Activated T-cell treated with anti-CD3 and anti-CD28 coated beads for 1 hour (primary cell): ENCODE measurements around the gene LRRC3C.
"Not testable (repeated sequence)": the region's sequence is repeated elsewhere in the genome, so short reads cannot be mapped to it uniquely, and the experiment has no call there.

Experiments
- DNase-seq: peaks from one replicate; pipeline ENCODE4 v3.0.0-alpha.2; 2020; ENCODE audit warnings: low read depth

LRRC3C gene

GRCh38 chr17:39924691-39925055, 2.9 kb upstream of the LRRC3C start:
- DNase-seq, result no peak

GRCh38 chr17:39925282-39926134, 2.0 kb upstream of the LRRC3C start:
- no peak for DNase-seq

GRCh38 chr17:39926135-39926587, 1.4 kb upstream of the LRRC3C start:
- no peak for DNase-seq

DNA sequence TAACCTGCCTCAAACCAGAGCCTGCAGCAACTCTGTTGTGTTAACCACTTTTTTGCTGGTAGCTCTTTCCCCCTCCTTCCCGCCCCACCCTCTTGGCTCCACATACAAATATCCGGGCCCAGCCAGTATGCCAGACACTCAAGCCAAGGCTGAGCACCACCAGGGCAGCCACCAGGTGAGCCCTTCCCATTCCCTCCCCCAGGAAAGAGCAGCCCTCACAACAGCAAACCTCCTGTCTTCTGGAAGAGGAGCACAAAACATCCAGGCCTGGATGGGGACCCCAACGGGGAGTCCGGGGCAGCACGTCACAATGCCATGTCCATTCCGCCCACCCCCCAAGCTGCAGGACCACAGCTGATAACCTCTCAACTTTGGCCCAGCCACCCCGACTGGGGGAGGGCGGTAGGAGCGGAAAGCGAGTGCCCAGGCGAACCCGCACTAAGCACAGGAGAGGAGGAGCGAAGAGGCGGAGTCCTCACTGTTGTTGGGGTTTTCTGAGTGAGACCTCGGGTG, 888 bp upstream of the LRRC3C start:
- DNase-seq, result peak; percentile 36

GRCh38 chr17:39927929-39928857, 661 bp downstream of the LRRC3C start:
- no peak for DNase-seq

DNA sequence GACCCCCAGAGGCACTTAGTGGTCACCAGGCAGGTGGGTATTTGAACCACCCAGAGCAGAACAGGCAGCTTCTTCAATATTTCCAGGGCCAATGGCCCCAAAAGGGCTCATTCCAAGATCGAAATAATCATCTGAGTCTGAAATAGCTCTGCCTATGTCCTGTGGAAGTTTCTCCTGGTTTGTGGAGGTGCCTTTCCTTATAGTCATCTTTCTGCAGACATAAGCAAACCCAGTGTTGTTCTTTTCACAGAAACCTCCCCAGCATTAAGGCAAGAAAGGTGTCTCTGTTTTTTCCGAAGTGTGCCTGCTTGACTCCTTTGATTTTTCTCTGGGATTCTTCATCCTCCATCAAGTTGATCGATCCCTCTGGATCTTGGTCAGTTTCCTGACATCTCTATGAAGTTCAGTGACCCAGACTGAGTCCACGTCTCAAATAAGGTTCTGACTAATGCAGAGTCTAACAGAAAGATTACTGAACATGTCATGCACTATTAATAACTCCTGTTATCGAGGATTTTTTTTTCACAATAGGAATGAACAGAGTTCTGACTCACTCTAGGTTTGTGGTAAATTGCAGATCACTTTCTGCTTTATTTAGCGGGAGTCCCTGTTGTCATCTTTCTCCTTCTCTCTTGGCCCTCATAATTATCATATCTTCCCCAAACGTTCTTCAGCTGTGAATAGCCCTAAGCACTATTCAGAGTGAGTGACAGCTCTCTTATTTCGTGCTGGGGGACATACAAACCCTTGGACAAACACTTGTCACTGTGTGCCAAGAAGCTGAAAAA, 1.5 kb downstream of the LRRC3C start:
- DNase-seq, result no peak

GRCh38 chr17:39929646-39930407, 2.3 kb downstream of the LRRC3C start:
- no peak for DNase-seq

- DNase-seq, result no peak
Observed at GRCh38 chr17:39933912-39934311, 6.4 kb downstream of the LRRC3C start.

- no peak for DNase-seq
Observed at GRCh38 chr17:39934324-39934723, 6.8 kb downstream of the LRRC3C start.

DNA sequence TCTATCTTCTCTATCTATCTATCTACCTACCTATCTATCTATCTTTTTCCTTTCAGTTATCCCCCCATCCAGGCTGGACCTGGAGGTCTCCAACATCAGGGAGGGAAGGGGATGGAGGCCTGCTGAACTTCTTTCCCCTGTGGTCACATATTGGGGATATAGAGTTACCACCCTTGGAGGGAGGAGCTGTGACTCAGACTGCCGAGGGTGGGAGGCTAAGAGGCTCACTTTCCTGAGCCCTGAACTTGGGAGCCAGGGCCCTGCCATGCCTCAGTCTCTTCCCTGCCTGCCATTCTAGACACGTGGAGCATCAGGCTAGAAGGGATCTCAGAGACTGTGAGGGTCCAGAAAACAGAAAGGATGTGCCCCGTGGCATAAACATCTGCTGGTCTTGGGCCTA, 8.4 kb downstream of the LRRC3C start:
- DNase-seq, result no peak

GRCh38 chr17:39937447-39937846, 9.9 kb downstream of the LRRC3C start:
- no peak for DNase-seq

DNA sequence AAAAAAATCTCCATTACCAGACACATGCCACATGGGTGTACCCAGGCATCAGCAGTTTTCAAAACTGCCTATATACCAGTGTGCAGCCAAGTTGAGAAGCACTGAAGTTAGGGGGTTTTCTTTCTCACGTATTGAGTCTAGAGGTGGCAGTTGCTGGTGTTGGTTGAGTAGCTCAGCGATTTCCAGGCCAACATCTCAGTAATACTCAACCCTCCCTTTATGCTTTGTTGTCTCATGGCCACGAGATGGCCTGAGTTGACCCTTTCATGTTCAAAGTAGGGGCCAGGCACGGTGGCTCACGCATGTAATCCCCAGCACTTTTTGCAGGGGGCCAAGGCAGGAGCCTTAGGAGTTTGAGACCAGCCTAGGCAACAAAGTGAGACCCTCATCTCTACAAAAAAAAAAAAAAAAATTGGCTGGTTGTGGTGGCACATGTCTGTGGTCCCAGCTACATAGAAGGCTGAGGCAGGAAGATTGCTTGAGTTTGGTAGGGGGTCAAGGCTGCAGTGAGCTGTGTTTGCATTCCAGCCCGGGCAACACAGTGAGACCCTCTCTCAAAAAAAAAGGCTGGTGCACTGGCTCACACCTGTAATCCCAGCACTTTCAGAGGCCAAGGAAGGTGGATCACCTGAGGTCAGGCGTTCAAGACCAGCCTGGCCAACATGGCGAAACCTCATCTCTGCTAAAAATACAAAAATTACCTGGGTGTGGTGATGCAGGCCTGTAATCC, 10.8 kb downstream of the LRRC3C start:
- DNase-seq, result no peak

DNA sequence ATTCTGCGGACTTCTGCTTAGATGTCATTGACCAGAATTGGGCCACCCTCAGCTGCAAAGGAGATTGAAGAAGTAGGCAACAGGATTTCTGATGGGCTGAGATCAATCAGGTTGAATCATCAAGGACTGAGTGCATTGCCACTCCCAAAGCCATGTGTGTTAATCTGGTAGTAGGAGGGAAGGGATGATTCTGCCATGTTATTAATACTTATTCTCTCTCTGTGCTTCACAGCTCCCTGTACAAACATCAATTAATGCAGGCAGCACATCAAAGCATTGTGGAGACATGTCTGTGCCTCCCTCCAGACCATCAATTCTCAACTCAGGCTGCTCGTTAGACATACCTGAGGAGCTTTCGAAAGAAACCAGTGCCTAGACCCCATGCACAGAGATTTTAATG, 11.6 kb downstream of the LRRC3C start:
- DNase-seq, result no peak

DNA sequence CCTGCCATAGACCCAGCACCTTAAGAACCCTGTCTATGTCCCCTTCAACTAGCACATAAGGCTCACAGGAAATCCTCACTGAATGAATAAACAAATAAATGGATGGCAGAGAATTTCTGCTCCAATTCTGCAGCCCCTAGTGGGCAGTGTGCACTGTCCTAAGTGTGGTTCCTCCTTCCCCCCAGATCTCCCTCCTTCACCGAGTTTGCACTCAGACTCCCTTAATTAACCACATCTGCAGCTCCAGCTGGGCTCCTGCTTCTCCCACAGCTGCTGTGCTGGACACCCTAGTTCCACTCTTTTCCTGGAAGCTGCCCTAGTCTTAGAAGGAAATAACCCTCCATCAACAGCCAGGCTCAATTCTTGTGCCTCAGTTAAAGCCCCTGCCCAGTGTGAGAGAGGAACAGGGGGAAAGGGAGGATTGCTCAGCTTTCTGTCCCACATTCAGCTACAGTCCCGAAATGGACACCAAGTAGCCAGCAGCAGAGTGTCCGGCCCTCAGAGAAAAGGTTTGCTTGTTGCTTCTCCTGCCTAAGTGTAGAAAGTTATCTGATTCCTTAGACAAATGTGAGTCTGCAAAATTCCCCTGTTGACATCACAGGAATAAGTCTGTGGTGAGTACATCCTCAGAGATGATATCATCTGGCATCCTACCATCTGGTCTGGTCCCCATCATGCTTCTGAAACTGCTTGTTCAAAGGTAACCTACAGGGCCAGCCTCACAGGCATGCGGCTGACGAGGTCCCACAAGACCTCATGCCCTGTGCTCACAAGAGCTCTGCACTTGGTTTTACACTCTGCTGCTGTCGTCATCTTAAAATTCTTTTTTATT, 12.3 kb downstream of the LRRC3C start:
- DNase-seq, result no peak

- DNase-seq, result no peak
Observed at GRCh38 chr17:39943702-39944392, 16.3 kb downstream of the LRRC3C start.

DNA sequence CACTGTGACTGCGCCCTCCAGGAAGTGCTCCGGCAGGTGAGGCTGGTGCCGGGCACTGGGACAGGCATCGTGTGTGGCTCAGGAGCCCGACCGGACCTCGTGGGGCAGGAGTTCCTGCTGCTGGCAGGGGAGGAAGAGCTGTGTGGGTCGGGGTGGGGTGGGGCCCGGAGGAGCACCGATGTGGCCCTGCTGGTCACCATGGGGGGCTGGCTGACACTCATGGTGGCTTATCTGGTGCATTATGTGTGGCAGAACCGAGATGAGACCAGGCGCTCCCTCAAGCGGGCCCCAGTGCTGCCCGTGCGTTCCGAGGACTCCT, 16.8 kb downstream of the LRRC3C start:
- no peak for DNase-seq

DNA sequence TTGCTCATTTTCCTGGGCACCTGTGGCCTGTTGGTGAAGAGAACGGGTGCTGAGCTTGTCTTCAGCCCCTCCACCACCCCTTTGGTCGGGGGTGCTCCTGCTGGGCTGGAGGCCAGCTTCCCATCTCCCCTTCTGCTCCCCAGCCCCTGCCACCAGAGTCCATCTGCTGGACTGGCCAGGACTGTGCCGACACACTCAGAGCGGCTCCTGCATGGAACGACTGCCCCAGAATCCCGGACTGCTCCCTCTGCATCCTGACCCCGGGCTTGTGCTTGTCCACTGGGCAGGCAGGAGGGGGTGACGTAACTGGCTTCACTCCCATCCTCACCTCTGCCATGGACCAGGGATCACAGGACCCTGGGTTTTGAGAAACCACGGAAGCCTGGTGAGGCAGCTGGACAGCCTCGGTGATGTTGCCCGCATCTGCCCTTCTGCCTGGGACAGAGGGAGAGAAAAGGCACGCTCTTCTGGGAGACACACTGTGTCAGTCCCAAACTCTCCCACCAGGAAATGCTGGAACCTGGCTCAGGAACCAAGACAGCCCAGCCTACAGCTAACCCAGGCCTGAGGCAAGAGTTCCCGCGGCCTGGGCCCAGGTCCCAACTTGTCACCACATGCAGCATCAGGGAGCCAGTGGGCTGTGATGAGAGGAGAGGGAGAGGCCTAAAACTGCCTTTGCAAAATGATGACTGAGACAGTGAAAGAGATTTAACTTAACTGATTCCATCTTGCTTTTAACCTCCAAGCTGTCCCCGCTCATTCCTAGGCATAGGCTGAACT, 19.2 kb downstream of the LRRC3C start:
- no peak for DNase-seq

DNA sequence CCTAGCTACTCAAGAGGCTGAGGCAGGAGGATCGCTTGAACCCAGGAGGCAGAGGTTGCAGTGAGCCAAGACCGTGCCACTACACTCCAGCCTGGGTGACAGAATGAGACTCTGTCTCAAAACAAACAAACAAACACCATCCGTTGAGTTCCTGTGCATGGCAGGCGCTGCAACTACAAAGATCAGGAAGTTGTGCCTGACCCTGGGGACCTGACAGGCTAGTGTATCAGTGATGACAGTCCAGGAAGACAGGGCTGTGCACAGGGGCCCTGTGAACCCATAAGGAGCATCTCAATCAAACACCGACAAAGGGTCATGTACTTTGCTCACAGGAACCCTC, 20.9 kb downstream of the LRRC3C start:
- DNase-seq, result not testable (repeated sequence)
